Sigmoid colon (tissue), 7 donors: Measurements from ENCODE around the gene PIK3C2G. TPM values are rescaled to one million over a fixed set of nuclear protein-coding genes. Genes with fewer than 3 reads are reported as not detected.

Experiments
- DNase-seq: peaks from one replicate; pipeline ENCODE4 v3.0.0-alpha.2; 2019
- H3K27ac ChIP-seq, 4 donors: fragments of 200-600 bp; sonication (generic); one replicate each; pipeline ENCODE4 v1.5.1; 2016 to 2019; ENCODE audit warnings: mild to moderate bottlenecking in 1 of 4
- H3K27me3 ChIP-seq, 3 donors: fragments of 200-600 bp; sonication (generic); one replicate each; pipeline ENCODE4 v1.5.1; 2019; ENCODE audit warnings: mild to moderate bottlenecking in 1 of 3
- H3K36me3 ChIP-seq, 4 donors: fragments of 200-600 bp; sonication (generic); one replicate each; pipeline ENCODE4 v1.5.1; 2016 to 2019
- H3K4me1 ChIP-seq, 4 donors: fragments of 200-600 bp; sonication (generic); one replicate each; pipeline ENCODE4 v1.5.1; 2017 to 2019
- H3K4me3 ChIP-seq, 4 donors: fragments of 200-600 bp; sonication (generic); one replicate each; pipeline ENCODE4 v1.5.1; 2017 to 2019; ENCODE audit warnings: mild to moderate bottlenecking in 2 of 4, moderate library complexity in 1 of 4
- H3K9me3 ChIP-seq, 4 donors: fragments of 200-600 bp in 3 of 4; sonication (generic) in 3 of 4; one replicate each; pipeline versions ENCODE4 v1.5.1 to v1.6.1; 2013 to 2019
- EP300 ChIP-seq, 4 donors: sonication (generic); formaldehyde crosslinking; IDR thresholded peaks; one replicate each; pipeline ENCODE4 v1.6.1; 2017; ENCODE audit warnings: antibody characterized with exemption in 4 of 4
- POLR2A ChIP-seq, 2 donors: fragments of 450-650 bp; IDR thresholded peaks; one replicate each; pipeline ENCODE4 v1.6.1; 2016; ENCODE audit warnings: antibody characterized with exemption in 2 of 2, mild to moderate bottlenecking in 2 of 2, moderate library complexity in 2 of 2
- POLR2AphosphoS5 ChIP-seq, 4 donors: sonication (generic); formaldehyde crosslinking; IDR thresholded peaks; one replicate each; pipeline ENCODE4 v1.6.1; 2017; ENCODE audit warnings: antibody characterized with exemption in 4 of 4
- WGBS, 2 donors: extraction: QIAGEN DNeasy Blood & Tissue Kit; methylation state at CpG; one replicate each; pipeline ENCODE4 v1.1.7; 2013; 5-methylcytosine and 5-hydroxymethylcytosine counted together
- intact Hi-C: fragments of 100-400 bp; cut with DNase I; formaldehyde crosslinking; loops from one replicate; pipeline ENCODE4 v1.15.1; 2023
- polyA plus RNA-seq, 3 donors: library from polyadenylated mRNA; stranded (reverse); fragments of 200-250 nt; gene quantifications; one replicate each; pipeline ENCODE4 v1.2.3, GENCODE V29; 2013
- total RNA-seq, 4 donors: library from RNA; depleted of rRNA; stranded (reverse); fragments of >200 nt; gene quantifications; one replicate each; pipeline ENCODE4 v1.1.0, GENCODE V29; 2016
- TF ChIP-seq, protein P1 (sequence below), 4 experiments: fragments of 450-650 bp in 3 of 4; fragments of 200-600 bp in 1 of 4; IDR thresholded peaks; one replicate each; pipeline ENCODE4 v1.5.1; 2016 to 2019; ENCODE audit warnings: antibody characterized with exemption in 4 of 4, mild to moderate bottlenecking in 3 of 4, moderate library complexity in 2 of 4
- donor health status: healthy with polysubstance abuse.
- donor health status: Bipolar disorder and iron deficiency.
- donor health status: healthy.

Gene PIK3C2G
- total and polyA plus RNA-seq, 7 donors: 0.07 to 1.7 (median 0.63) TPM; not detected in 1

DNA sequence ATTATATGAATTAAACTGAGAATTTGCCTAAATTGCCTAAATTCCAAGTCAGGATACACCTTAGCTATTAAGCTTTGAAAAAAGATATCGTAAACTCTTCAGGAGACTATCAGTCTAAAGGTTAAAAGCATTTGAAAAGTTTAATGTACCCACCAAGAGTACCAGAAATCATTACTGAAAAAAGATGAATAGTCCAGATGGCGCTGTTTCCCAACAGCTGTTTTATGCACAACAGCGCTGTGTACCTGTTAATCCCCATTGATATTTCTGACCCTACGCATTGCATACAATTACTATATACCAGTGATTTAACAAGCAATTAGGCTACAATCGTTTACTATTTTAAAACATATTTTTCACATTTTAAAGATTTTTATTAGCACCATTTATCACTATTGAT is 291.5 kb downstream of the PIK3C2G start:
- intact Hi-C loops: no loop called here
- Histone ChIP-seq H3K27ac (no peak overlapping the region), H3K4me3 (no peak overlapping the region), H3K9me3 (no peaks in the 10 kb centered on the region), H3K4me1 (no peaks in the 10 kb centered on the region), H3K27me3 (no peaks in the 10 kb centered on the region), H3K36me3 (no peaks in the 10 kb centered on the region)
- DNase-seq: no peak
- WGBS, 2 donors: 92 to 93% methylated on average over 5 of the region's 5 CpGs
- no peak for TF ChIP-seq POLR2AphosphoS5 (IDR thresholded peaks at IDR 0.05)
- TF ChIP-seq, protein P1, sequence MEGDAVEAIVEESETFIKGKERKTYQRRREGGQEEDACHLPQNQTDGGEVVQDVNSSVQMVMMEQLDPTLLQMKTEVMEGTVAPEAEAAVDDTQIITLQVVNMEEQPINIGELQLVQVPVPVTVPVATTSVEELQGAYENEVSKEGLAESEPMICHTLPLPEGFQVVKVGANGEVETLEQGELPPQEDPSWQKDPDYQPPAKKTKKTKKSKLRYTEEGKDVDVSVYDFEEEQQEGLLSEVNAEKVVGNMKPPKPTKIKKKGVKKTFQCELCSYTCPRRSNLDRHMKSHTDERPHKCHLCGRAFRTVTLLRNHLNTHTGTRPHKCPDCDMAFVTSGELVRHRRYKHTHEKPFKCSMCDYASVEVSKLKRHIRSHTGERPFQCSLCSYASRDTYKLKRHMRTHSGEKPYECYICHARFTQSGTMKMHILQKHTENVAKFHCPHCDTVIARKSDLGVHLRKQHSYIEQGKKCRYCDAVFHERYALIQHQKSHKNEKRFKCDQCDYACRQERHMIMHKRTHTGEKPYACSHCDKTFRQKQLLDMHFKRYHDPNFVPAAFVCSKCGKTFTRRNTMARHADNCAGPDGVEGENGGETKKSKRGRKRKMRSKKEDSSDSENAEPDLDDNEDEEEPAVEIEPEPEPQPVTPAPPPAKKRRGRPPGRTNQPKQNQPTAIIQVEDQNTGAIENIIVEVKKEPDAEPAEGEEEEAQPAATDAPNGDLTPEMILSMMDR (IDR thresholded peaks at IDR 0.05): no peak
- TF ChIP-seq POLR2A (IDR thresholded peaks at IDR 0.05): no peak
- no peak for TF ChIP-seq EP300 (IDR thresholded peaks at IDR 0.05)

DNA sequence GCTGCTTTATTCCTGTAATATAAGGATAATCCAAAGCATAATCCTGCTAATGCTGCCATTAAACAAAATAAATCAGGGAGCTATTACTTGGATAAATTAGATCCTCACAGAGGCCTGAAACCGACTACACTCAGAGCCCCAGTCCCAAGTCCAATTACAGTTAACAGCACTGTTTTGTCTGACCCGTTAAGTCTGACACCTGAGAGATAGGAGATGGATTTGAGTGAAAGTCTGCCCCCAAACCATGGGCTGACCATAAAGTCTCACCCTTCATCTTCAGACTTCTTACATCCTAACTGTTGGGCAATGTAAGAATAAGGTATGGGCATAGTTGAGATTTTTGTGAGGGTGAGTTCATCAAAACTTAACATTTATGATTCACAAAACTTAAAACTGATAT is 294.8 kb downstream of the PIK3C2G start:
- Histone ChIP-seq H3K9me3 (no peaks in the 10 kb centered on the region), H3K27me3 (no peaks in the 10 kb centered on the region), H3K4me3 (no peak overlapping the region), H3K27ac (no peak overlapping the region), H3K4me1 (no peaks in the 10 kb centered on the region), H3K36me3 (no peaks in the 10 kb centered on the region)
- 73 to 75% methylated on average over 2 of the region's 2 CpGs for WGBS, 2 donors
- DNase-seq: no peak
- TF ChIP-seq POLR2A (IDR thresholded peaks at IDR 0.05) (no peak), POLR2AphosphoS5 (IDR thresholded peaks at IDR 0.05) (no peak), EP300 (IDR thresholded peaks at IDR 0.05) (no peak)
- TF ChIP-seq, protein P1 (IDR thresholded peaks at IDR 0.05): no peak
- intact Hi-C loops: no loop called here

GRCh38 chr12:18559242-18559641 is 297.9 kb downstream of the PIK3C2G start:
- no peaks in the 10 kb centered on the region for H3K4me1 ChIP-seq
- DNase-seq: no peak
- H3K9me3 ChIP-seq: no peaks in the 10 kb centered on the region
- H3K27ac ChIP-seq: no peak overlapping the region
- no peaks in the 10 kb centered on the region for H3K27me3 ChIP-seq
- 58 to 68% methylated on average over 1 of the region's 1 CpG for WGBS, 2 donors
- no peaks in the 10 kb centered on the region for H3K36me3 ChIP-seq
- TF ChIP-seq POLR2AphosphoS5 (IDR thresholded peaks at IDR 0.05) (no peak), EP300 (IDR thresholded peaks at IDR 0.05) (no peak), POLR2A (IDR thresholded peaks at IDR 0.05) (no peak)
- TF ChIP-seq, protein P1 (IDR thresholded peaks at IDR 0.05): no peak
- no peak overlapping the region for H3K4me3 ChIP-seq
- intact Hi-C loops: no loop called here

GRCh38 chr12:18562531-18562930 is 301.2 kb downstream of the PIK3C2G start:
- Histone ChIP-seq H3K9me3 (no peaks in the 10 kb centered on the region), H3K27ac (no peak overlapping the region), H3K27me3 (no peaks in the 10 kb centered on the region), H3K4me1 (no peaks in the 10 kb centered on the region), H3K4me3 (no peak overlapping the region), H3K36me3 (no peaks in the 10 kb centered on the region)
- WGBS, 2 donors: 68 to 78% methylated on average over 4 of the region's 4 CpGs
- intact Hi-C loops: no loop called here
- TF ChIP-seq EP300 (IDR thresholded peaks at IDR 0.05): no peak
- TF ChIP-seq POLR2A (IDR thresholded peaks at IDR 0.05): no peak
- no peak for TF ChIP-seq POLR2AphosphoS5 (IDR thresholded peaks at IDR 0.05)
- TF ChIP-seq, protein P1 (IDR thresholded peaks at IDR 0.05): no peak
- DNase-seq: no peak

GRCh38 chr12:18564306-18564705 is 303.0 kb downstream of the PIK3C2G start:
- Histone ChIP-seq H3K4me1 (no peaks in the 10 kb centered on the region), H3K9me3 (no peaks in the 10 kb centered on the region), H3K36me3 (no peaks in the 10 kb centered on the region), H3K4me3 (no peak overlapping the region), H3K27ac (no peak overlapping the region), H3K27me3 (no peaks in the 10 kb centered on the region)
- TF ChIP-seq EP300 (IDR thresholded peaks at IDR 0.05): no peak
- TF ChIP-seq, protein P1 (IDR thresholded peaks at IDR 0.05): no peak
- no peak for TF ChIP-seq POLR2A (IDR thresholded peaks at IDR 0.05)
- TF ChIP-seq POLR2AphosphoS5 (IDR thresholded peaks at IDR 0.05): no peak
- WGBS, 2 donors: 89 to 93% methylated on average over 1 of the region's 1 CpG
- DNase-seq: no peak
- intact Hi-C loops: no loop called here
